ENCODE measurements around the gene PCDHGA3. TPM values are rescaled to one million over a fixed set of nuclear protein-coding genes. Genes with fewer than 3 reads are reported as not detected.
A peak's percentile ranks its signal among the peaks of the same experiment; 100 is the strongest.

Gene PCDHGA3
- polyA plus RNA-seq, 2 of the 4 experiments (the other 2 are of a cell fraction) = not detected

DNA sequence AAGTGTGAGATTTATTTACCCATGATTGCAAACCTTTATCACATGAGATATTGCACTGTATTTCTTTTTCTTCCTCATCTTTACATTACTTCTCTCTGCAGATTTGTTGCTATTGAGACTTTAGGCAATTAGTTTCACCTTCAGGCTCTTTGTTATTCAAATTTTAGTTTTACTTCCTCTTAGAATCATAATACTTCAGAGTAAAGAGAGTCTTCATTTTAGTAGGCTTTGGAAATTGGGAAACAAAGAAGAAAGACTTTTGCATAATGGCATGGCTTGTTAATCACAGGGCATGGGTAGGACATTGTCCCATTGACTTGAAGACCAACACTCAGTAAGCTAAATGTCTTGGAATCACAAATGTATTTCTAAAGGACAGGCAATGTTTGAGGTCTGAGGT, 19.1 kb downstream of the PCDHGA3 start:
- CTCF ChIA-PET = interaction anchor here (1.1 to 1.2 kb wide), 2 partner anchors 15 to 201 kb away, joined by 3 read pairs; no protein-coding TSS in a partner anchor
- ATAC-seq = no peak
- H3K27ac ChIP-seq = no peak overlapping the region
- H3K4me3 ChIP-seq = no peak overlapping the region
- no peak for FAIRE-seq
- H3K4me2 ChIP-seq = no peak overlapping the region
- peaks cover 66% of the 10 kb centered on the region for H3K9me3 ChIP-seq
- DNase-seq (ENCODE audit: low read depth in 1 of 2, low spot score in 1 of 2) = no peak
- TF ChIP-seq RARB (CRISPR knock-in tag; IDR thresholded peaks at IDR 0.05) (no peak), ZNF302 (CRISPR knock-in tag; IDR thresholded peaks at IDR 0.05) (no peak)
- TF ChIP-seq, protein P1, sequence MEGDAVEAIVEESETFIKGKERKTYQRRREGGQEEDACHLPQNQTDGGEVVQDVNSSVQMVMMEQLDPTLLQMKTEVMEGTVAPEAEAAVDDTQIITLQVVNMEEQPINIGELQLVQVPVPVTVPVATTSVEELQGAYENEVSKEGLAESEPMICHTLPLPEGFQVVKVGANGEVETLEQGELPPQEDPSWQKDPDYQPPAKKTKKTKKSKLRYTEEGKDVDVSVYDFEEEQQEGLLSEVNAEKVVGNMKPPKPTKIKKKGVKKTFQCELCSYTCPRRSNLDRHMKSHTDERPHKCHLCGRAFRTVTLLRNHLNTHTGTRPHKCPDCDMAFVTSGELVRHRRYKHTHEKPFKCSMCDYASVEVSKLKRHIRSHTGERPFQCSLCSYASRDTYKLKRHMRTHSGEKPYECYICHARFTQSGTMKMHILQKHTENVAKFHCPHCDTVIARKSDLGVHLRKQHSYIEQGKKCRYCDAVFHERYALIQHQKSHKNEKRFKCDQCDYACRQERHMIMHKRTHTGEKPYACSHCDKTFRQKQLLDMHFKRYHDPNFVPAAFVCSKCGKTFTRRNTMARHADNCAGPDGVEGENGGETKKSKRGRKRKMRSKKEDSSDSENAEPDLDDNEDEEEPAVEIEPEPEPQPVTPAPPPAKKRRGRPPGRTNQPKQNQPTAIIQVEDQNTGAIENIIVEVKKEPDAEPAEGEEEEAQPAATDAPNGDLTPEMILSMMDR (IDR thresholded peaks at IDR 0.05) = no peak
- no peaks in the 10 kb centered on the region for H3K4me1 ChIP-seq
- POLR2A ChIA-PET = no interaction called here

DNA sequence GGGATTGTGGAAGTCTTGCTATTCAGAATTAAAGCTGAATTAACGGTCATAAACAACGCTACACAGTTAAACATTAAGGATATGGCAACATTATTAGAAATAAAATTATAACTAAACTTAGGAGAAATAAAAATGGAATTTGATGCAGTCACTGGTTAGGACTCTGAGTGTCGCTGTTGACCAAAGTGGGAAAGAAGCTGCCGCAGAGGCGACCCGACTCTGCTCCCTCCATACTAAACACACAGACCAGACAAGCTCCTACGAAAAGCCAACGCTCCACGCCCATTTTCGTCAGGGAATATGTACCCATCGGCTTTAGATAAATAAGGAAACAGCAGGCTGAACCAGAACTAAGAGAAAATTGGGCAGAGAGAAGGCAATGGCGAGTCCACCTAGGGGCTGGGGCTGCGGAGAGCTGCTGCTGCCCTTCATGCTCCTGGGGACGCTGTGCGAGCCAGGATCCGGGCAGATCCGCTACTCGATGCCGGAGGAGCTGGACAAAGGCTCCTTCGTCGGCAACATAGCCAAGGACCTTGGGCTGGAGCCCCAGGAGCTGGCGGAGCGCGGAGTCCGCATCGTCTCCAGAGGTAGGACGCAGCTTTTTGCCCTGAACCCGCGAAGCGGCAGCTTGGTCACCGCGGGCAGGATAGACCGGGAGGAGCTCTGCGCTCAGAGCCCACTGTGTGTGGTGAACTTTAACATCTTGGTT, 20.5 kb downstream of the PCDHGA3 start, which contains the start of gene PCDHGA5:
PCDHGA5 (plus strand) TSS at position 211 of the 709 bp plus-strand sequence; CDS start at position 380, 169 bp downstream.
- no peak for TF ChIP-seq SMC3 (IDR thresholded peaks at IDR 0.05)
- TF ChIP-seq KDM5A (IDR thresholded peaks at IDR 0.05) = no peak
- TF ChIP-seq, protein P1 (IDR thresholded peaks at IDR 0.05) = peak; percentile 27; the same call in 2 of the 3 replicates
- TF ChIP-seq CEBPB (IDR thresholded peaks at IDR 0.05) = no peak
- TF ChIP-seq, protein P2, sequence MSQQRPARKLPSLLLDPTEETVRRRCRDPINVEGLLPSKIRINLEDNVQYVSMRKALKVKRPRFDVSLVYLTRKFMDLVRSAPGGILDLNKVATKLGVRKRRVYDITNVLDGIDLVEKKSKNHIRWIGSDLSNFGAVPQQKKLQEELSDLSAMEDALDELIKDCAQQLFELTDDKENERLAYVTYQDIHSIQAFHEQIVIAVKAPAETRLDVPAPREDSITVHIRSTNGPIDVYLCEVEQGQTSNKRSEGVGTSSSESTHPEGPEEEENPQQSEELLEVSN (IDR thresholded peaks at IDR 0.05; ENCODE audit: borderline replicate concordance, low read depth) = no peak
- peak in 1 of 2 experiments; percentile 27; a peak in 2 of 5 replicates for TF ChIP-seq RAD21 (conservative IDR thresholded peaks at IDR 0.05 in 1 of 2, IDR thresholded peaks at IDR 0.05 in 1 of 2)
- DNase-seq (ENCODE audit: low read depth in 1 of 2, low spot score in 1 of 2) (peak in 1 of 2 experiments; percentile 46), FAIRE-seq (no peak), ATAC-seq (peak; percentile 70 to 87; a peak in 4 of 6 replicates)
- peaks cover 55% of the 10 kb centered on the region for H3K9me3 ChIP-seq
- peak within 1 kb of the TSS; percentile 62 for H3K4me2 ChIP-seq
- H3K4me3 ChIP-seq = peak within 1 kb of the TSS; percentile 36; the same call in 2 of the 3 replicates
- 0 out of 6 replicates have a peak within 1 kb of the TSS, but pooled peaks of 1 of the 2 experiments have one; percentile 6 for H3K27ac ChIP-seq
- ChIA-PET POLR2A (no interaction called here), CTCF (interaction anchor here (0.8 to 2.9 kb wide), 16 partner anchors 8 to 229 kb away, joined by 3 to 15 read pairs (median 5); partner anchors contain the start of genes PCDHGA11, PCDHGA6, PCDHGA7 and PCDHGB1)
- WGBS (ENCODE audit: missing lambda C conversion rate) = 43% methylated on average over 31 of the region's 34 CpGs
- no peaks in the 10 kb centered on the region for H3K4me1 ChIP-seq

DNA sequence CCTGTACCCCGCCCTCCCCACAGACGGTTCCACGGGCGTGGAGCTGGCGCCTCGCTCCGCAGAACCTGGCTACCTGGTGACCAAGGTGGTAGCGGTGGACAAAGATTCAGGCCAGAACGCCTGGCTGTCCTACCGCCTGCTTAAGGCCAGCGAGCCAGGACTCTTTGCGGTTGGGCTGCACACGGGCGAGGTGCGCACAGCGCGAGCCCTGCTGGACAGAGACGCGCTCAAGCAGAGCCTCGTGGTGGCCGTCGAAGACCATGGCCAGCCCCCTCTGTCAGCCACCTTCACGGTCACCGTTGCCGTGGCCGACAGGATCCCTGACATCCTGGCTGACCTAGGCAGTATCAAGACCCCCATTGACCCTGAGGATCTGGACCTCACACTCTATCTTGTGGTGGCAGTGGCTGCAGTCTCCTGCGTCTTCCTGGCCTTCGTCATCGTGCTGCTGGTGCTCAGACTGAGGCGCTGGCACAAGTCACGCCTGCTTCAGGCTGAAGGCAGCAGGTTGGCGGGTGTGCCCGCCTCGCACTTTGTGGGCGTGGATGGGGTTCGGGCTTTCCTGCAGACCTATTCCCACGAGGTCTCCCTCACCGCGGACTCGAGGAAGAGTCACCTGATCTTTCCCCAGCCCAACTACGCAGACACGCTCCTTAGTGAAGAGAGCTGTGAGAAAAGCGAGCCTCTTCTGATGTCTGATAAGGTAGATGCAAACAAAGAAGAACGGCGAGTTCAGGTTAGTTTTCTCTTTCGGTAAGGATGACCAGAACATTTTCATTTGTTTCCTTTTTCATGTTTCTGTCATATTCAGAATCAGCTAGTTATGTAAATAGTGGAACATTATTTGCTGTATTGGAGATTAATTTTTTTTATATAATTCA, 22.6 kb downstream of the PCDHGA3 start:
- WGBS (ENCODE audit: missing lambda C conversion rate) = 66% methylated on average over 10 of the region's 46 CpGs
- POLR2A ChIA-PET = no interaction called here
- Histone ChIP-seq H3K4me1 (no peaks in the 10 kb centered on the region), H3K4me3 (no peak overlapping the region), H3K27ac (no peak overlapping the region), H3K4me2 (no peak overlapping the region), H3K9me3 (peaks cover 47% of the 10 kb centered on the region)
- ATAC-seq = no peak
- CTCF ChIA-PET = interaction anchor here (1.7 to 2.9 kb wide), 2 partner anchors 192 to 201 kb away, joined by 4 to 10 read pairs; no protein-coding TSS in a partner anchor
- DNase-seq (ENCODE audit: low read depth in 1 of 2, low spot score in 1 of 2) = no peak
- no peak for FAIRE-seq
- no peak for TF ChIP-seq KDM1A (IDR thresholded peaks at IDR 0.05; ENCODE audit: low read depth)
- TF ChIP-seq, protein P3, sequence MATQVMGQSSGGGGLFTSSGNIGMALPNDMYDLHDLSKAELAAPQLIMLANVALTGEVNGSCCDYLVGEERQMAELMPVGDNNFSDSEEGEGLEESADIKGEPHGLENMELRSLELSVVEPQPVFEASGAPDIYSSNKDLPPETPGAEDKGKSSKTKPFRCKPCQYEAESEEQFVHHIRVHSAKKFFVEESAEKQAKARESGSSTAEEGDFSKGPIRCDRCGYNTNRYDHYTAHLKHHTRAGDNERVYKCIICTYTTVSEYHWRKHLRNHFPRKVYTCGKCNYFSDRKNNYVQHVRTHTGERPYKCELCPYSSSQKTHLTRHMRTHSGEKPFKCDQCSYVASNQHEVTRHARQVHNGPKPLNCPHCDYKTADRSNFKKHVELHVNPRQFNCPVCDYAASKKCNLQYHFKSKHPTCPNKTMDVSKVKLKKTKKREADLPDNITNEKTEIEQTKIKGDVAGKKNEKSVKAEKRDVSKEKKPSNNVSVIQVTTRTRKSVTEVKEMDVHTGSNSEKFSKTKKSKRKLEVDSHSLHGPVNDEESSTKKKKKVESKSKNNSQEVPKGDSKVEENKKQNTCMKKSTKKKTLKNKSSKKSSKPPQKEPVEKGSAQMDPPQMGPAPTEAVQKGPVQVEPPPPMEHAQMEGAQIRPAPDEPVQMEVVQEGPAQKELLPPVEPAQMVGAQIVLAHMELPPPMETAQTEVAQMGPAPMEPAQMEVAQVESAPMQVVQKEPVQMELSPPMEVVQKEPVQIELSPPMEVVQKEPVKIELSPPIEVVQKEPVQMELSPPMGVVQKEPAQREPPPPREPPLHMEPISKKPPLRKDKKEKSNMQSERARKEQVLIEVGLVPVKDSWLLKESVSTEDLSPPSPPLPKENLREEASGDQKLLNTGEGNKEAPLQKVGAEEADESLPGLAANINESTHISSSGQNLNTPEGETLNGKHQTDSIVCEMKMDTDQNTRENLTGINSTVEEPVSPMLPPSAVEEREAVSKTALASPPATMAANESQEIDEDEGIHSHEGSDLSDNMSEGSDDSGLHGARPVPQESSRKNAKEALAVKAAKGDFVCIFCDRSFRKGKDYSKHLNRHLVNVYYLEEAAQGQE (IDR thresholded peaks at IDR 0.05) = no peak
- no peak for TF ChIP-seq HDAC2 (IDR thresholded peaks at IDR 0.05)
- no peak for TF ChIP-seq MYC (IDR thresholded peaks at IDR 0.05; ENCODE audit: borderline replicate concordance, low read length)

All from A549 (cell line).